GM12865 (cell line): Measurements from ENCODE around the gene SLC12A8.

Experiments used
- DNase-seq: peaks from one replicate; pipeline ENCODE4 v3.0.0; 2010; ENCODE audit warnings: low read depth
- H3K4me3 ChIP-seq: 2 replicates; pipeline ENCODE4 v1.5.1; 2011; ENCODE audit warnings: mild to moderate bottlenecking, low read depth, low read length, control low read depth
- TF ChIP-seq, protein P1 (sequence below): IDR thresholded peaks from 2 replicates; pipeline ENCODE4 v1.5.1; 2011; ENCODE audit warnings: low read length, control low read depth, low read depth, inconsistent platforms; ENCODE audit not compliant: insufficient read depth; ENCODE audit errors: missing control alignments

SLC12A8 gene

DNA sequence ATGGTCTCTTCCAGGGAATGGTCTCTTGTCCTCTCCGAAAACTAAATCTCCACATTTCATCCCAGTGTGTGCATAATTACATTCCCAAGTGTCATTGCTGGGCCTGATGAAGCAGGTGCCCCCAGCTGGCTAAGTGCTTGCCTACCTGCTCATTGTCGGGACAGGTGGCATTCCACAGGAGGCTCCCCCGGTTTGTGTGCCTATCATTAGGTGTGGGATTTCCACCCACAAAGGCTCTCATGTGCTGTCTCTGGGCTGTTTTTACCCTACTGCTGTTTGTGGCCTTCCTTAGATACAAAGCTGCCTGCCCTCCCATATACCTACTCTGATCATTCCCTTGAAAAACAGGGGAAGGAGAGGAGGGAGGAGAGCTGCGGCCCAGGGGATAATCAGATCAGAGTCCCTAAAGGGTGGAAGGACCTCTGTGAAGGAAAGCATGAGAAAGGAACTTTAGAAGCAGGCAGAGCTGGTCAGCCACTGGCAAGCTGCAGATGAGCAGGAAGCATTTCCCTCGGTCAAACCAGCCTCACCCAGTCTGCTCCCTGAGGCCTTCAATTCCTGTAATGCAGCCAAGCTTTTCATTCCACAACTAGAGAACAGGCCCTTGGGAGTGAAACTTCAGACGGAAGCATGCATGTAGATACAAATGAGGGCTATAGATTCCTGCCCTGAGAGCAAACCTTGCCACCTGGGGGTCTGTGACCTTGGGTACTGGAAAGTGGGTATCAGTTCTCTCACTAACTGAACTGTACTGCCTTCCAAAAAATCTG is 96.1 kb downstream of the SLC12A8 start:
- no peak overlapping the region for H3K4me3 ChIP-seq
- TF ChIP-seq, protein P1, sequence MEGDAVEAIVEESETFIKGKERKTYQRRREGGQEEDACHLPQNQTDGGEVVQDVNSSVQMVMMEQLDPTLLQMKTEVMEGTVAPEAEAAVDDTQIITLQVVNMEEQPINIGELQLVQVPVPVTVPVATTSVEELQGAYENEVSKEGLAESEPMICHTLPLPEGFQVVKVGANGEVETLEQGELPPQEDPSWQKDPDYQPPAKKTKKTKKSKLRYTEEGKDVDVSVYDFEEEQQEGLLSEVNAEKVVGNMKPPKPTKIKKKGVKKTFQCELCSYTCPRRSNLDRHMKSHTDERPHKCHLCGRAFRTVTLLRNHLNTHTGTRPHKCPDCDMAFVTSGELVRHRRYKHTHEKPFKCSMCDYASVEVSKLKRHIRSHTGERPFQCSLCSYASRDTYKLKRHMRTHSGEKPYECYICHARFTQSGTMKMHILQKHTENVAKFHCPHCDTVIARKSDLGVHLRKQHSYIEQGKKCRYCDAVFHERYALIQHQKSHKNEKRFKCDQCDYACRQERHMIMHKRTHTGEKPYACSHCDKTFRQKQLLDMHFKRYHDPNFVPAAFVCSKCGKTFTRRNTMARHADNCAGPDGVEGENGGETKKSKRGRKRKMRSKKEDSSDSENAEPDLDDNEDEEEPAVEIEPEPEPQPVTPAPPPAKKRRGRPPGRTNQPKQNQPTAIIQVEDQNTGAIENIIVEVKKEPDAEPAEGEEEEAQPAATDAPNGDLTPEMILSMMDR, result no peak
- peak; percentile 58 for DNase-seq

- TF ChIP-seq, protein P1, result no peak
- no peak for DNase-seq
- H3K4me3 ChIP-seq, result no peak overlapping the region
Observed at GRCh38 chr3:125115640-125116039, 96.9 kb downstream of the SLC12A8 start.

GRCh38 chr3:125112981-125113380 is 99.6 kb downstream of the SLC12A8 start:
- no peak for DNase-seq
- TF ChIP-seq, protein P1, result no peak
- H3K4me3 ChIP-seq, result no peak overlapping the region

DNA sequence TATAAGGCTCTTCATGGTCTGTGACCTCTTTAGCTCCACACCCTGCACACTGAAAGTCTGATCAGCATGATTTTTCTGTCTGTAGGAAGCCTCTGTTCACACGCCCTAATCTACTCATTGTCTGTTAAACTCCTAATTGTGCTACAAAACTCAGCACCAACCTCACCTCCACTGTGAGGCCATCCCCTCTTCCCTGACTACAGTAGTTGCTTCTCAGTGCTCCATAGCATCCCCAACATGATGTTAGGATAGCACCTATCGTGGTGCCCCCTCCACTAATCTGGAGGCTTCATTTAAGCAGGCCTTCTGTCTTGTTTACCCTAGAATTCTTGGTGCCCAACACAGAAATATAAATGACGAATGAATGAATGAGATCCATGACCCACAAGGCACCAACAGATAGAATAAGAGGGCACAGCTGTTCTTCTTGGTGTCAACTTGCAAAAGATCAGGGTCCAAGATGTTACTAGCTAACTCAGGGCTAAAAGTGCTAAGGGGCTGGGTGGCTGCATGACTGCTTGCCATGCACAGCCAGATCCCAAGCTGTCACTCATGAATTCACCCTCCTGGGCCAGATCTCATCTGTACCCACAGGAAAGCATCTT is 101.6 kb downstream of the SLC12A8 start:
- H3K4me3 ChIP-seq, result peak overlapping the region; percentile 79
- TF ChIP-seq, protein P1, result no peak
- no peak for DNase-seq

DNA sequence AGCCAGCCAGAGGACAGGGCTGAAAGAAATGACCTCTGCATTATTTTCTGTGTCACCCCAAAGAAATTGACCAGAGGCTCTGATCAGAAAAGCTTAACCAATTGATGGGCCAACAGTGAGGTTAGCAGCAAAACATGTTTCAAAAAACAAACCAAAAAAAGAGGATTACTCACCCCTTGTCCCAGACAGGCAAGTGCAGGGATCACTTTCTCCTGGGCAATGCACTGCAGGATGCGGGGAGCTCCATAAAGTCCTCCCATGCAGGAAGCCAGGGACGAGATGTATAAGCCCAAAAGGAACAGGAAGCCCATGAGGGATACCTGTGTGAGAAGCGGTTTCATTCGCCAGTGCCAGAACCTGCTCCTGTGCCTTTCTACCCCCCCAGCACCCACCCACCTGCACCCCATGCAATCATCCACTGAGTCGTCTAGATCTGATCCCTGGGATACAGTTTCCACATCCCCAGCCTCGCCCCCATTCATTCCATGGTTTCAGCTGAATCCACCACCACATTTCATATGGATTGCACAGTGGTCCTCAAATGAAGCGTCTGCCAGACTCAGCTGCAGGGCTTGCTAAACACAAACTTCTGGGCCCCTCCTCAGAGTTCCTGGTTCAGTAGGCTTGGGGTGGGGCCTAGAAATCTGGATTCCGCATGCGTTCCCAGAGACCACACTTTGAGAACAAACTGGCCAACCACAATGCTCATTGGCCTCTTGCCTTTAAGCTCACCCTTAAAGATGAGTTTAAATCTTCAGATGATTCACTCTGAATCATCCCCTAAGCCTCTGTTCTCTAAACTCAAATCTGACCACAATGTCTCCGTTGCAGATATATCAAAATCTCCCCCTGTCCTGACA is 102.3 kb downstream of the SLC12A8 start:
- peak overlapping the region; percentile 79 for H3K4me3 ChIP-seq
- DNase-seq, result peak; percentile 74
- TF ChIP-seq, protein P1, result no peak

GRCh38 chr3:125109536-125109925 is 103.0 kb downstream of the SLC12A8 start:
- TF ChIP-seq, protein P1, result no peak
- peak overlapping the region; percentile 79 for H3K4me3 ChIP-seq
- peak; percentile 58 for DNase-seq
